ENCODE results near the gene GJB1. TPM values are rescaled to one million over a fixed set of nuclear protein-coding genes. Genes with fewer than 3 reads are reported as not detected.

Gene GJB1
- polyA plus RNA-seq, 3 donors = not detected

- intact Hi-C loops (cut with micrococcal nuclease) = no loop called here
- Mint-ChIP-seq H3K36me3 (no peaks in the 10 kb centered on the region), H3K9me3 (peaks cover 0 to 4% (median 0%) of the 10 kb centered on the region in 7 donors), H3K4me3 (no peak overlapping the region), H3K4me1 (peaks cover 11% of the 10 kb centered on the region), H3K27ac (no peak overlapping the region), H3K27me3 (ENCODE audit: low read depth in 3 of 3) (peaks cover 0 to 2% (median 1%) of the 10 kb centered on the region in 3 donors)
- Histone ChIP-seq H3K27me3 (ENCODE audit: control insufficient read depth in 2 of 2, insufficient read depth in 2 of 2, low read length in 2 of 2) (no peaks in the 10 kb centered on the region), H3K4me3 (replicated peaks in 1 of 3; ENCODE audit: low read depth in 2 of 3, low read length in 3 of 3) (no peak overlapping the region), H2AFZ (ENCODE audit: insufficient read depth, low read depth, low read length, poor library complexity, severe bottlenecking) (no peak overlapping the region), H4K20me1 (ENCODE audit: insufficient read depth, low read length) (no peaks in the 10 kb centered on the region), H3K9ac (ENCODE audit: insufficient read depth, low read length, poor library complexity, severe bottlenecking) (no peak overlapping the region), H3K27ac (ENCODE audit: low read depth in 1 of 2, low read length in 2 of 2) (no peak overlapping the region), H3K79me2 (ENCODE audit: insufficient read depth, low read length) (no peaks in the 10 kb centered on the region), H3K4me1 (ENCODE audit: control insufficient read depth in 1 of 2, insufficient read depth in 2 of 2, low read length in 2 of 2) (no peaks in the 10 kb centered on the region), H3K4me2 (replicated peaks; ENCODE audit: extremely low read depth, low read length, poor library complexity, severe bottlenecking) (no peak overlapping the region), H3K36me3 (replicated peaks in 1 of 2; ENCODE audit: control insufficient read depth in 1 of 2, insufficient read depth in 2 of 2, low read length in 2 of 2) (no peaks in the 10 kb centered on the region), H3K9me3 (replicated peaks in 1 of 2; ENCODE audit: control insufficient read depth in 1 of 2, insufficient read depth in 1 of 2, low read length in 2 of 2) (no peaks in the 10 kb centered on the region)
- TF ChIP-seq CTCF (IDR thresholded peaks at IDR 0.05) = no peak
- DNase-seq = no peak
- WGBS (ENCODE audit: insufficient coverage) = 80% methylated on average over 1 of the region's 1 CpG
Measured at GRCh38 chrX:71228063-71228642, 5.1 kb downstream of the GJB1 start.

GRCh38 chrX:71235482-71235881 lies 12.5 kb downstream of the GJB1 start:
- no peak for DNase-seq
- WGBS (ENCODE audit: insufficient coverage) = 95% methylated on average over 2 of the region's 3 CpGs
- H3K27ac ChIP-seq (ENCODE audit: low read depth in 1 of 2, low read length in 2 of 2) = no peak overlapping the region
- no peak overlapping the region for H3K4me3 ChIP-seq (replicated peaks in 1 of 3; ENCODE audit: low read depth in 2 of 3, low read length in 3 of 3)
- H3K4me1 Mint-ChIP-seq = peaks cover 14% of the 10 kb centered on the region
- no peak for TF ChIP-seq CTCF (IDR thresholded peaks at IDR 0.05)
- no peak overlapping the region for H3K4me2 ChIP-seq (replicated peaks; ENCODE audit: extremely low read depth, low read length, poor library complexity, severe bottlenecking)
- no peaks in the 10 kb centered on the region for H3K79me2 ChIP-seq (ENCODE audit: insufficient read depth, low read length)
- no peak overlapping the region for H2AFZ ChIP-seq (ENCODE audit: insufficient read depth, low read depth, low read length, poor library complexity, severe bottlenecking)
- no peak overlapping the region for H3K4me3 Mint-ChIP-seq
- peaks cover 0 to 2% (median 0%) of the 10 kb centered on the region in 3 donors for H3K27me3 Mint-ChIP-seq (ENCODE audit: low read depth in 3 of 3)
- intact Hi-C loops (cut with micrococcal nuclease) = no loop called here
- no peaks in the 10 kb centered on the region for H4K20me1 ChIP-seq (ENCODE audit: insufficient read depth, low read length)
- H3K27ac Mint-ChIP-seq = peak overlapping the region in 2 of 7 donors; percentile 19 to 81
- H3K4me1 ChIP-seq (ENCODE audit: control insufficient read depth in 1 of 2, insufficient read depth in 2 of 2, low read length in 2 of 2) = peaks cover 4 to 6% of the 10 kb centered on the region in 2 donors
- H3K27me3 ChIP-seq (ENCODE audit: control insufficient read depth in 2 of 2, insufficient read depth in 2 of 2, low read length in 2 of 2) = no peaks in the 10 kb centered on the region
- H3K9ac ChIP-seq (ENCODE audit: insufficient read depth, low read length, poor library complexity, severe bottlenecking) = no peak overlapping the region
- H3K9me3 Mint-ChIP-seq = peaks cover 0 to 5% (median 0%) of the 10 kb centered on the region in 7 donors
- peaks cover 12% of the 10 kb centered on the region in 2 donors for H3K36me3 Mint-ChIP-seq
- no peaks in the 10 kb centered on the region for H3K9me3 ChIP-seq (replicated peaks in 1 of 2; ENCODE audit: control insufficient read depth in 1 of 2, insufficient read depth in 1 of 2, low read length in 2 of 2)
- H3K36me3 ChIP-seq (replicated peaks in 1 of 2; ENCODE audit: control insufficient read depth in 1 of 2, insufficient read depth in 2 of 2, low read length in 2 of 2) = peaks cover 2 to 8% of the 10 kb centered on the region in 2 donors
